ENCODE data around the gene APOL2. TPM values are rescaled to one million over a fixed set of nuclear protein-coding genes. Genes with fewer than 3 reads are reported as not detected.
"Not testable (repeated sequence)": the region's sequence is repeated elsewhere in the genome, so short reads cannot be mapped to it uniquely, and the experiment has no call there.

The APOL2 gene
- total and polyA plus RNA-seq, 2 donors, result 25.3 to 56.1 TPM

- no peak for DNase-seq (ENCODE audit: low read depth in 6 of 9, low spot score in 9 of 9)
- H3K4me1 ChIP-seq (ENCODE audit: control insufficient read depth in 2 of 2, insufficient read depth in 2 of 2, low read length in 2 of 2), result peaks cover 14 to 51% of the 10 kb centered on the region in 2 donors
- H3K27me3 ChIP-seq (ENCODE audit: control insufficient read depth in 2 of 2, insufficient read depth in 1 of 2, low read length in 1 of 2), result no peaks in the 10 kb centered on the region
- WGBS, result 85% methylated on average over 8 of the region's 8 CpGs
- H3K4me3 ChIP-seq (ENCODE audit: low read length in 2 of 2), result no peak overlapping the region
- H3K9me3 ChIP-seq (ENCODE audit: control insufficient read depth in 2 of 2, insufficient read depth in 1 of 2, low read length in 1 of 2), result no peaks in the 10 kb centered on the region
- peaks cover 3% of the 10 kb centered on the region in 2 donors for H3K36me3 ChIP-seq (ENCODE audit: control insufficient read depth in 2 of 2, insufficient read depth in 2 of 2, low read length in 1 of 2)
- no peak overlapping the region for H3K27ac ChIP-seq (ENCODE audit: low read depth in 1 of 2, low read length in 1 of 2)
Measured at GRCh38 chr22:36257308-36257707, 18.0 kb upstream of the APOL2 start.

- peaks cover 14 to 51% of the 10 kb centered on the region in 2 donors for H3K4me1 ChIP-seq (ENCODE audit: control insufficient read depth in 2 of 2, insufficient read depth in 2 of 2, low read length in 2 of 2)
- peaks cover 0 to 3% of the 10 kb centered on the region in 2 donors for H3K36me3 ChIP-seq (ENCODE audit: control insufficient read depth in 2 of 2, insufficient read depth in 2 of 2, low read length in 1 of 2)
- H3K4me3 ChIP-seq (ENCODE audit: low read length in 2 of 2), result no peak overlapping the region
- 97% methylated on average over 3 of the region's 3 CpGs for WGBS
- H3K27ac ChIP-seq (ENCODE audit: low read depth in 1 of 2, low read length in 1 of 2), result no peak overlapping the region
- H3K9me3 ChIP-seq (ENCODE audit: control insufficient read depth in 2 of 2, insufficient read depth in 1 of 2, low read length in 1 of 2), result no peaks in the 10 kb centered on the region
- no peaks in the 10 kb centered on the region for H3K27me3 ChIP-seq (ENCODE audit: control insufficient read depth in 2 of 2, insufficient read depth in 1 of 2, low read length in 1 of 2)
- DNase-seq (ENCODE audit: low read depth in 6 of 9, low spot score in 9 of 9), result no peak
Measured at GRCh38 chr22:36256478-36256877, 17.2 kb upstream of the APOL2 start.

- not testable (repeated sequence) for DNase-seq (ENCODE audit: low read depth in 6 of 9, low spot score in 9 of 9); H3K27ac ChIP-seq (ENCODE audit: low read depth in 1 of 2, low read length in 1 of 2); H3K36me3 ChIP-seq (ENCODE audit: control insufficient read depth in 2 of 2, insufficient read depth in 2 of 2, low read length in 1 of 2); H3K27me3 ChIP-seq (ENCODE audit: control insufficient read depth in 2 of 2, insufficient read depth in 1 of 2, low read length in 1 of 2); H3K9me3 ChIP-seq (ENCODE audit: control insufficient read depth in 2 of 2, insufficient read depth in 1 of 2, low read length in 1 of 2); H3K4me3 ChIP-seq (ENCODE audit: low read length in 2 of 2)
- WGBS, result no CpG with 5 or more reads among the region's 5 CpGs
- peaks cover 14 to 51% of the 10 kb centered on the region in 2 donors for H3K4me1 ChIP-seq (ENCODE audit: control insufficient read depth in 2 of 2, insufficient read depth in 2 of 2, low read length in 2 of 2)
Measured at GRCh38 chr22:36255572-36255971, 16.2 kb upstream of the APOL2 start.

- H3K4me1 ChIP-seq (ENCODE audit: control insufficient read depth in 2 of 2, insufficient read depth in 2 of 2, low read length in 2 of 2), result peaks cover 9 to 39% of the 10 kb centered on the region in 2 donors
- WGBS, result 61% methylated on average over 7 of the region's 7 CpGs
- H3K9me3 ChIP-seq (ENCODE audit: control insufficient read depth in 2 of 2, insufficient read depth in 1 of 2, low read length in 1 of 2), result no peaks in the 10 kb centered on the region
- H3K4me3 ChIP-seq (ENCODE audit: low read length in 2 of 2), result peak overlapping the region; percentile 45 to 51
- DNase-seq (ENCODE audit: low read depth in 6 of 9, low spot score in 9 of 9), result no peak
- H3K27ac ChIP-seq (ENCODE audit: low read depth in 1 of 2, low read length in 1 of 2), result peak overlapping the region; percentile 53 to 74
- peaks cover 0 to 3% of the 10 kb centered on the region in 2 donors for H3K36me3 ChIP-seq (ENCODE audit: control insufficient read depth in 2 of 2, insufficient read depth in 2 of 2, low read length in 1 of 2)
- H3K27me3 ChIP-seq (ENCODE audit: control insufficient read depth in 2 of 2, insufficient read depth in 1 of 2, low read length in 1 of 2), result no peaks in the 10 kb centered on the region
Measured at GRCh38 chr22:36253523-36254490, 14.5 kb upstream of the APOL2 start.

GRCh38 chr22:36252754-36253522, 13.6 kb upstream of the APOL2 start, which contains the start of gene APOL1:
APOL1 (plus strand) TSS chr22:36253133; CDS start chr22:36254956, 1,823 bp downstream.
- 36% methylated on average over 10 of the region's 10 CpGs for WGBS
- peak in 4 of 9 donors; percentile 38 to 73 (median 46) for DNase-seq (ENCODE audit: low read depth in 6 of 9, low spot score in 9 of 9)
- H3K4me1 ChIP-seq (ENCODE audit: control insufficient read depth in 2 of 2, insufficient read depth in 2 of 2, low read length in 2 of 2), result peaks cover 9 to 30% of the 10 kb centered on the region in 2 donors

GRCh38 chr22:36251979-36252608, 12.8 kb upstream of the APOL2 start:
- H3K9me3 ChIP-seq (ENCODE audit: control insufficient read depth in 2 of 2, insufficient read depth in 1 of 2, low read length in 1 of 2); H3K4me3 ChIP-seq (ENCODE audit: low read length in 2 of 2); H3K27me3 ChIP-seq (ENCODE audit: control insufficient read depth in 2 of 2, insufficient read depth in 1 of 2, low read length in 1 of 2); DNase-seq (ENCODE audit: low read depth in 6 of 9, low spot score in 9 of 9); H3K36me3 ChIP-seq (ENCODE audit: control insufficient read depth in 2 of 2, insufficient read depth in 2 of 2, low read length in 1 of 2); H3K27ac ChIP-seq (ENCODE audit: low read depth in 1 of 2, low read length in 1 of 2): not testable (repeated sequence)
- WGBS, result 91% methylated on average over 7 of the region's 7 CpGs
- peaks cover 9 to 27% of the 10 kb centered on the region in 2 donors for H3K4me1 ChIP-seq (ENCODE audit: control insufficient read depth in 2 of 2, insufficient read depth in 2 of 2, low read length in 2 of 2)

More at GRCh38 chr22:36252754-36253522, 13.6 kb upstream of the APOL2 start, which contains the start of gene APOL1:
- Histone ChIP-seq H3K27ac (ENCODE audit: low read depth in 1 of 2, low read length in 1 of 2) (peak within 1 kb of the TSS; percentile 53 to 74), H3K9me3 (ENCODE audit: control insufficient read depth in 2 of 2, insufficient read depth in 1 of 2, low read length in 1 of 2) (no peaks in the 10 kb centered on the region), H3K36me3 (ENCODE audit: control insufficient read depth in 2 of 2, insufficient read depth in 2 of 2, low read length in 1 of 2) (peaks cover 0 to 3% of the 10 kb centered on the region in 2 donors), H3K27me3 (ENCODE audit: control insufficient read depth in 2 of 2, insufficient read depth in 1 of 2, low read length in 1 of 2) (no peaks in the 10 kb centered on the region), H3K4me3 (ENCODE audit: low read length in 2 of 2) (peak within 1 kb of the TSS; percentile 45 to 51)

- H3K27ac ChIP-seq (ENCODE audit: low read depth in 1 of 2, low read length in 1 of 2); DNase-seq (ENCODE audit: low read depth in 6 of 9, low spot score in 9 of 9): not testable (repeated sequence)
- H3K4me1 ChIP-seq (ENCODE audit: control insufficient read depth in 2 of 2, insufficient read depth in 2 of 2, low read length in 2 of 2), result peaks cover 9 to 27% of the 10 kb centered on the region in 2 donors
Measured at GRCh38 chr22:36250292-36250960, 11.1 kb upstream of the APOL2 start.

GRCh38 chr22:36249160-36249559, 9.8 kb upstream of the APOL2 start:
- Histone ChIP-seq H3K27ac (ENCODE audit: low read depth in 1 of 2, low read length in 1 of 2) (no peak overlapping the region), H3K36me3 (ENCODE audit: control insufficient read depth in 2 of 2, insufficient read depth in 2 of 2, low read length in 1 of 2) (no peaks in the 10 kb centered on the region), H3K9me3 (ENCODE audit: control insufficient read depth in 2 of 2, insufficient read depth in 1 of 2, low read length in 1 of 2) (no peaks in the 10 kb centered on the region), H3K4me1 (ENCODE audit: control insufficient read depth in 2 of 2, insufficient read depth in 2 of 2, low read length in 2 of 2) (peaks cover 9 to 16% of the 10 kb centered on the region in 2 donors), H3K27me3 (ENCODE audit: control insufficient read depth in 2 of 2, insufficient read depth in 1 of 2, low read length in 1 of 2) (no peaks in the 10 kb centered on the region), H3K4me3 (ENCODE audit: low read length in 2 of 2) (no peak overlapping the region)
- no peak for DNase-seq (ENCODE audit: low read depth in 6 of 9, low spot score in 9 of 9)
- WGBS, result 99% methylated on average over 2 of the region's 2 CpGs

More at GRCh38 chr22:36250292-36250960, 11.1 kb upstream of the APOL2 start:
- H3K9me3 ChIP-seq (ENCODE audit: control insufficient read depth in 2 of 2, insufficient read depth in 1 of 2, low read length in 1 of 2); H3K27me3 ChIP-seq (ENCODE audit: control insufficient read depth in 2 of 2, insufficient read depth in 1 of 2, low read length in 1 of 2); H3K36me3 ChIP-seq (ENCODE audit: control insufficient read depth in 2 of 2, insufficient read depth in 2 of 2, low read length in 1 of 2); H3K4me3 ChIP-seq (ENCODE audit: low read length in 2 of 2): not testable (repeated sequence)
- 95% methylated on average over 24 of the region's 24 CpGs for WGBS
